Measurements from ENCODE around the gene PNRC1.

DNA sequence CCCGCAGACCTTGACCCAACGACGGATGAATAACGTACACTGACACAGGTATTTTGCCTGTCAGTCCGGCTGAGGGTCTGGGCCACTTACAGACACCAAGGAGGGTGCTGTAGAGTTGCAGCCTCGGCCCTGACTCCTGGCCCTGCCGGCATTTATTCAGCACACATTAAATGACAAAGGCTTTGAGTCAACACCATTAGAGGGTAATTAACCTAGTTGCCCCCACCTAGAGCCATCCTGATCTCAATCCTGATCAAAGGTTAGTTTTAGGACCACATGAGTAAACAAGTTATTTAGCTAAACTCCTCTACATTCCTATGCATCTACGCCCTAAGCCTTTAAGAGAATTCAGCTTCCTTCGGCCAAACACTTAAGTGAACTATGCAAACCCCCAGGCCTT is 53.4 kb downstream of the PNRC1 start:
- TF ChIP-seq, protein P1, sequence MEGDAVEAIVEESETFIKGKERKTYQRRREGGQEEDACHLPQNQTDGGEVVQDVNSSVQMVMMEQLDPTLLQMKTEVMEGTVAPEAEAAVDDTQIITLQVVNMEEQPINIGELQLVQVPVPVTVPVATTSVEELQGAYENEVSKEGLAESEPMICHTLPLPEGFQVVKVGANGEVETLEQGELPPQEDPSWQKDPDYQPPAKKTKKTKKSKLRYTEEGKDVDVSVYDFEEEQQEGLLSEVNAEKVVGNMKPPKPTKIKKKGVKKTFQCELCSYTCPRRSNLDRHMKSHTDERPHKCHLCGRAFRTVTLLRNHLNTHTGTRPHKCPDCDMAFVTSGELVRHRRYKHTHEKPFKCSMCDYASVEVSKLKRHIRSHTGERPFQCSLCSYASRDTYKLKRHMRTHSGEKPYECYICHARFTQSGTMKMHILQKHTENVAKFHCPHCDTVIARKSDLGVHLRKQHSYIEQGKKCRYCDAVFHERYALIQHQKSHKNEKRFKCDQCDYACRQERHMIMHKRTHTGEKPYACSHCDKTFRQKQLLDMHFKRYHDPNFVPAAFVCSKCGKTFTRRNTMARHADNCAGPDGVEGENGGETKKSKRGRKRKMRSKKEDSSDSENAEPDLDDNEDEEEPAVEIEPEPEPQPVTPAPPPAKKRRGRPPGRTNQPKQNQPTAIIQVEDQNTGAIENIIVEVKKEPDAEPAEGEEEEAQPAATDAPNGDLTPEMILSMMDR (IDR thresholded peaks at IDR 0.05): no peak
- no peak for TF ChIP-seq POLR2A (IDR thresholded peaks at IDR 0.05)
